Measurements from ENCODE around the gene TMEM94. TPM values are rescaled to one million over a fixed set of nuclear protein-coding genes. Genes with fewer than 3 reads are reported as not detected.

TMEM94 gene
- total and polyA plus RNA-seq, 2 of the 13 experiments (the other 11 are each of a cell fraction or from before 2014, with no cell fraction given), result 32.6 to 134 TPM

DNA sequence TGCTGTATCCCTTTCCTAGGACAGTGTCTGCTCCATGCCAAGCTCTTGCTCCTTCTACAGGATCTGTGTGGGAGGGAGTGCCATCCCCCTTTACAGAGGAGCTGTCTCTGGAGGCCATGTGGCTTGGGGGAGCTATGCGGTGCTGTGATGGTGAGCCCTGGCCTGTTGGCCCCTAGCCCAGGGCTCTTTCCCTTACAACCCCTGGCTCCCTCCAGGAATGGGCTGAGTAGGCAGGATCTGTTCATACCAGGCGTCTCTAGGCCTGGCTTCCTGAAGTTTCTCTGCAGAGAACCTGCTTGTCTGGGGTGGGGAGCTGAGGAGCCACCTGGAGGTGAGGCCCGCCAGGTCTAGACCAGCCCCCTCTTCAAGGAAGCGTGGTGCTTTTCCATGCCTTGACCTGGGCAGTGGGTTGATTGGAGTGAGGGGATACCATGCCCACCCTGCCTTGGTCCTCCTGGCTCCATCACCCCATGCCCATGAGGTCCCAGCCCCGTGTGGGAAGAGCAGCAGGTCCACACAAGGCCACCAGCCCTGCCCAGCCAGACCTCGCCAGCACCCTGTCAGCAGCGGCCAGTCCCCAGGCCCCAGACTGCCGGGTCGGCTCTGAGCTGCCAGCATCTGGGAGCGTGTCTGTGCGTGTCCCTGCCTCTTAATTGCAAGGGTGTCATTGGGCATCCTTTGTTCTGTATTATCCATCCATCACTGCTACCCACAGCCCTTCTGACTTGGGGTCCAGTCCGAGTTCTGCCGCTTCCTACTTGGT, 83.7 kb downstream of the TMEM94 start (continued):
- TF ChIP-seq IRF1 (CRISPR knock-in tag; IDR thresholded peaks at IDR 0.05; ENCODE audit: low read depth), result peak; percentile 28; the same call in 1 of the 2 replicates
- no peak for TF ChIP-seq MXD3 (CRISPR knock-in tag; IDR thresholded peaks at IDR 0.05)
- no peak for TF ChIP-seq ZNF564 (CRISPR knock-in tag; IDR thresholded peaks at IDR 0.05)
- no peak for TF ChIP-seq ZFYVE20 (CRISPR knock-in tag; IDR thresholded peaks at IDR 0.05; ENCODE audit: borderline replicate concordance, low read depth)
- no peak for TF ChIP-seq ZBED4 (CRISPR knock-in tag; IDR thresholded peaks at IDR 0.05; ENCODE audit: borderline replicate concordance)
- TF ChIP-seq ZNF512B (CRISPR knock-in tag; IDR thresholded peaks at IDR 0.05; ENCODE audit: borderline replicate concordance), result no peak
- no peak for TF ChIP-seq CHCHD3 (CRISPR knock-in tag; IDR thresholded peaks at IDR 0.05)
- no peak for TF ChIP-seq ZBTB3 (CRISPR knock-in tag; IDR thresholded peaks at IDR 0.05; ENCODE audit: borderline replicate concordance, low read depth)
- TF ChIP-seq THAP11 (CRISPR knock-in tag; IDR thresholded peaks at IDR 0.05), result no peak
- no peak for TF ChIP-seq LRRFIP1 (CRISPR knock-in tag; conservative IDR thresholded peaks at IDR 0.05)
- no peak for TF ChIP-seq TMF1 (CRISPR knock-in tag; IDR thresholded peaks at IDR 0.05; ENCODE audit: low read depth)
- no peak for TF ChIP-seq ZNF296 (CRISPR knock-in tag; conservative IDR thresholded peaks at IDR 0.05)
- TF ChIP-seq MYC (CRISPR knock-in tag; IDR thresholded peaks at IDR 0.05; ENCODE audit: borderline replicate concordance), result 0 out of 2 replicates have a peak, but pooled peaks have one; percentile 29
- TF ChIP-seq FOXJ3 (CRISPR knock-in tag; IDR thresholded peaks at IDR 0.05; ENCODE audit: borderline replicate concordance), result no peak
- no peak for TF ChIP-seq PAF1 (CRISPR knock-in tag; IDR thresholded peaks at IDR 0.05)
- no peak for TF ChIP-seq ISL2 (CRISPR knock-in tag; IDR thresholded peaks at IDR 0.05)

Data from HepG2 (cell line).